Amniotic stem cell (primary cell): ENCODE measurements around the gene NFIC.
"Not testable (repeated sequence)": the region's sequence is repeated elsewhere in the genome, so short reads cannot be mapped to it uniquely, and the experiment has no call there.

Experiments
- DNase-seq: peaks from one replicate; lab custom pipeline; 2025; lab: John Stamatoyannopoulos, UW

NFIC gene

DNA sequence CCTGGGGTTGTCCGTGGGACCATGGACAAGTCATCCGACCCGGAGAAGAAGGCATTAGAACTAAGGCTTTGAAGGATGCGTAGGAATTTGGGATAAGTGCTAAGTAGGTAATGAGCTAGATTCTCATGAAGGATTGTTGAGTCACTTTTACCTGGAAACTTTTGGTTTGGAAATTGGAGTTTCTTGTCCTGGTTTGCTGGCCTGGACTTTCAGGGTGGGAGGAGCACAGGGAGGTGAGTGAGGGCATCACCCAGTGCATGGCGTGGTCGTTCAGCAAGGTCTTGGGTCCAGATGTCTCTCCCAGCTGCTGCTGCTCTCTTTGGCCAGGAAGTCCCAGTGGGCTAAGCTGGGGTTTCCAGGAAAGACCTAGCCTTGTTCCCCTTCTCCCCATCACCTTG, 7.6 kb downstream of the NFIC start:
- no peak for DNase-seq

DNA sequence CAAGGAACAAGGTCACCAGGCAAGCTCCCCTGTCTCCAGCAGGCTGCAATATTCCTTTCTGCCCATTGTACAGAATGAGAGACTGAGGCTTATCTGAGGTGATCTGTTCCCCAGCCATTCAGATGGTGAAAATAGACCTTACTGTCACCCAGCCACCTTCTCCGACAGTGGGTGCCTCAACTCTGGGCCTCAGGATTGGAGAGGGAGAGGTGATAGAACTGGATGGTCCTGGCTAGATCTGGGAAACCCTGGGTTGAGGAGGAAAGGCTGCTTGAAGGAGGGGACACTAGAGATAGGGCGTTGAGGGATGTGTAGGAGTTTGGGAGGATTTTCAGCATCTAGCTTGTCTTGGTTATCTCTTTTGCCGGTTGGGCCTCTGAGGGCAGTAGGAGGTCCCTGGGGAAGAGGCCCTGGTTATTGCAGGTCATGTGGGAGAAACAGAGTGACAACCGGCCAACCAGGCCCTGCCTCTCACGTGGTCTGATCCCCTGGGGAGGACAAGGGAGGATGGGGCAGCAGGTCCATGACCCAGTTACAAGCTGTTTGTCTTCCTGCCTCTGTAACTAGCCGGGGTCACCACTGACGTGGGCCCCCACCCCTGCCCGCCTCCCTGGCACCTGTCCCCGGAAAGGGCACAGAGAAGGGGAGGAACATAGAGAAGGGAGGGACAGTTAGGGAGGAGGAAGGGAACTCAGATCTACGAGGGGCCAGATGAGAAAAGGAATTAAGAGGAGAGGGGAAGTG, 8.2 kb downstream of the NFIC start:
- no peak for DNase-seq

DNA sequence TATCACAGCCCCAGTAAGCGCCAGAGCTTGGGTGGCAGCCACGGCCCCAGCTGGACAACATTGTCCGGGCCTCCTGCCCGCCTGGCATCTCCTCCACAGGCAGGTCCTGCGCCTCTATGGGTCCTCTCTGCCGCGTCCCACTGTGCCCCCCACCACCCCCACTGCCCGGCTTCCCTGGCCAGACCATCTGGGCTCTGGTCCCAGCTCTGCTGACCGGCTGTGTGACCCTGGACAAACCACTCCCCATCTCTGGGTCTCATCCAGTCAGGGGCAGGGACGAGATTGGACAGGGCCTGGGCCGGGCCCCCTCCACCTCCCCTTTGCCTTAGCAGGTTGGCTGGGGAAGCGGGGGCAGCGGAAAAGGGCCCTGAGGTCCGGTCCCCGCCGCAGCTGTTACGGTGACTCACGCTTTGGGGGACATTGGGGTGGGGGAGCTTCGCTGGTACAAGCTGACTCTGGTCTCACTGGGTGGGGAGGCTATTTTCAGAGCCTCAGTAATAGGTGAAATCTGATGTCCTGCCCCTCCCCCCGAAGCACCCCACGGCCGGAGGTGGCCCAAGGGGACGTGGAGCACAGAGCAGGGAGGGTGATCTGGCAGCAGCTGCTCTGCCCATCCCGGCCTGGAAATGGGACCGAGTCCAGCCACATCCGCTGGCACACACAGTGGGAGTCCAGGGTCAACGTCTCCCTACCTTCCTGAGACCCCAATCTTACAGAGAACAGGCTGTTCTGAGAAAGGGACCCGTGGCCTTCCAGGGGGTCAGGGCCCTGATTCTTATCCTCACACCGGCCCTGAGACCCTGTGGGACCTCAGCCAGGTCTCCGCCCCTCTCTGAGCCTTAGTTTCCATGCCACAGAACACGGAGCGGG, 9.1 kb downstream of the NFIC start:
- no peak for DNase-seq

DNA sequence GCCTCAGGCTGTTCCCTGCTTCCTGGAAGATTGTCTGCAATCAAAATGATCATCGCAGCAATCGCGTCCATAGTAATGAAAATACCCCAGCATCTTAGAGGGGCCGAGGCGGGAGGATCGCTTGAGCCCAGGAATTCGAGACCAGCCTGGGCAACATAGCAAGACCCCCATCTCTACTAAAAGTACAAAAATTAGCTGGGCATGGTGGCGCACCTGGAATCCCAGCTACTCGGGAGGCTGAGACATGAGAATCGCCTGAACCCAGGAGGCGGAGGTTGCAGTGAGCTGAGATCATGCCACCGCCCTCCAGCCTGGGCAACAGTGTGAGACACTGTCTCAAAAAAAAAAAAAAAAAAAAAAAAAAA, 9.7 kb downstream of the NFIC start:
- DNase-seq, result not testable (repeated sequence)

DNA sequence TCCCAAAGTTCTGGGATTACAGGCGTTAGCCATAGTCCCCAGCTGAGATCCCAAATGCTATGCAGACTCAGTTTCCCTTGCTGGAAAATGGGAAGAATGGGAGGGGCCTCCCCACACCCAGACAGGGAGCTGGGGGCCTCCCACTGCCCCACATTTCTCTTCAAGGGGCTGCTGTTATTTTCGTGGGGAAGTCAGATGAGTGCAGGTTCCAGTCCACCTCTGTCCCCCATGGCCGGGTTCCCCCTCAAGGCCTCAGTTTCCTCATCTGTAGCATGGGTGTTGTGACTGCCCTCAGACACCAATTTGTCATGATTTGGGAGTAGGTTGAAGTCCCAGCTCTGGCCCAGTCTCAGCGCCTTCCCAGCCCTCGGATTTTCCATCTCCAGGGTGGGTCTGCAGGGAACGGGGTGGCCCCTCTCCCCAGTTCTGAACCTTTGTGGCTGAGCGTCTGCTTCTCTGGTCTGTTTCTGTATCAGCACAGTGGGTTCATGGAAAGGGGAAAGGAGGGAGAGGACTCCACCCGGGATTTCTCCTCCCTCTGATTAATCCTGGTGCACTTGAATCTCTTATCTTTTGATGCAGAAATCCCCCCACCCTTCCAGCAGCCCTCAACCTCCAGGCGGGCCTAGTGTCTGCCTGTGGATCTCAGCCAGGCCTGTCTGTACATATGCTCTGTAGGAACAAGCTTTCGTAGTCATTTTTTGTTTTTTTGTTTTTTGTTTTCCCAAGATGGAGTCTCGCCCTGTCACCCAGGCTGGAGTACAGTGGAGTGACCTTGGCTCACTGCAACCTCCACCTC, 12.2 kb downstream of the NFIC start:
- no peak for DNase-seq

DNA sequence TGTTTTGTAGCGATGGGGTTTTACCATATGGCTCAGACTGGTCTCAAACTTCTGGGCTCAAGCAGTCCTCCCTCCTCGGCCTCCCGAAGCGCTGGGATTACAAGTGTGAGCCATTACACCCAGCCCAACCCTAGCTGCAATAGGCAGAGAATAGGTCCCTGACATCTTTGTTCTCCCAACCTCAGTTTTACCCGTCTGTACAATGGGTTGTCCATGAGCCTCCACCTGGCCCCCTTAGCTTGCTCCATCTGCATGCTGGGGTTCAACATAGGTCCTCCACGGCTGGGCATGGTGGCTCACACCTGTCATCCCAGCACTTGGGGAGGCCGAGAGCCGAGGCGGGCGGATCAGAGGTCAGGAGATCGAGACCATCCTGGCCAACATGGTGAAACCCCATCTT, 14.4 kb downstream of the NFIC start:
- DNase-seq, result no peak

DNA sequence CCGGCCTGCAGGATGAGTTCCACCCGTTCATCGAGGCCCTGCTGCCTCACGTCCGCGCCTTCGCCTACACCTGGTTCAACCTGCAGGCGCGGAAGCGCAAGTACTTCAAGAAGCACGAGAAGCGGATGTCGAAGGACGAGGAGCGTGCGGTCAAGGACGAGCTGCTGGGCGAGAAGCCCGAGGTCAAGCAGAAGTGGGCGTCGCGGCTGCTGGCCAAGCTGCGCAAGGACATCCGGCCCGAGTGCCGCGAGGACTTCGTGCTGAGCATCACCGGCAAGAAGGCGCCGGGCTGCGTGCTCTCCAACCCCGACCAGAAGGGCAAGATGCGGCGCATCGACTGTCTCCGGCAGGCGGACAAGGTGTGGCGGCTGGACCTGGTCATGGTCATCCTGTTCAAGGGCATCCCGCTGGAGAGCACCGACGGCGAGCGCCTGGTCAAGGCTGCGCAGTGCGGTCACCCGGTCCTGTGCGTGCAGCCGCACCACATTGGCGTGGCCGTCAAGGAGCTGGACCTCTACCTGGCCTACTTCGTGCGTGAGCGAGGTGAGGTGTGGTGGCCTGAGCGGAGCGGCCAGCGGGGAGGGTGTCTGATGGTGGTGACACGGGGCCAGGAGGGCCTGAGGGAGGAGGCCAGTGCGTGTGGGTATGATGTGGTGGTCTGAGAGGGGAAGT, 15.5 kb downstream of the NFIC start:
- no peak for DNase-seq

DNA sequence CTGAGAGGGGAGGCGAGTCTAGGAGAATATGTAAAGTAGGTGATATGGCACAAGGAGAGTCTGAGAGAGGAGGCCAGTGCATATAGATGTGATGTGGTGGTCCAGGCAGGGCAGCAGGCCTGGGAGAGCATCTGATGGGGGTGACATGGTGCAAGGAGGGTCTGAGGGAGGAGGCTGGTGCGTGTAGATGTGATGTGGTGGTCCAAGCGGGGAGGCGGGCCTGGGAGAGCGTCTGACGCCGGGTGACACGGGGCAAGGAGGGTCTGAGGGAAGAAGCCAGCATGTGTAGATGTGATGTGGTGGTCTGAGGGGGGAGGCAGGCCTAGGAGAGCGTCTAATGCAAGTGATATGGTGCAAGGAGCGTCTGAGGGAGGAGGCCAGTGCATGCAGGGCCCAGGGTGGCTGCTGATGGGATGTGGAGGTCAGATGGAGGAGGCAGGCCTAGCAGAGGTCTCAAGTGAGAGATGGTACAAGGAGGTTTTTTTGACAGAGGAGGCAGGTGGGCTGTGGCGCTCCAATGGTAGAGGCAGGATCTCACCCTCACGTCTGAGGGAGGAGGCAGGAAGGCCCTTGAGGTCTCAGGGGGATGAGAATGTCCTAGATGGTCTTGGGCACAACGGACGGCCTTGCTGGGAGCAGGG, 16.2 kb downstream of the NFIC start:
- DNase-seq, result no peak

DNA sequence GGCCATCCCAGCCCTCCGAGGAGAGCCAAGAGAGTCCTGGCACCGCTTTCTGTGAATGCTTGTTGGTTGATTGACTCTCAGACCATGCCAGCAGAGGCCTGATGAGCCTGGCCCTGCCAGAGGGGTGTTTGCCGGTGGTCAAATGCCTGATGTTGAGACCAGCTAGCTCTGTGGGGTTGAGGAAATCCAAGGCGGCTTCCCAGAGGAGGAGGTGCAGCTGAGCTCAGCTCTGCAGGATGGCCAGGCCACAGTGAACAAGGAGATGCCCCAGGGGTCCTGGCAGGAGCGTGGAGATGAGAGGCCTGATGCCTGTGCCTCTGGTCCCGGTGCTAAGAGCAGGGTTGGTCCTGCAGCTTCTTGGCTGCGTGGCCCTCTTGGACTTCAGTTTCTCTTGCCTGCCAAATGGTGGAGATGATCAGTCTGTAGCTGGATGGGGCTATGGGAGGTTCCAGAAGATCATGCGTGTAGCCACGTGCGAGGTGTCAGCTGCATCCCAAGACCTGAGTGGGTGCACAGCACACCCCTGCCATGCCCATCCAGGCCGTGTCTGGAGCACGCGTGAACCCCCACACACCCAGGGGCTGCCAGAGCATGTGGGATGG, 16.8 kb downstream of the NFIC start:
- DNase-seq, result no peak

DNA sequence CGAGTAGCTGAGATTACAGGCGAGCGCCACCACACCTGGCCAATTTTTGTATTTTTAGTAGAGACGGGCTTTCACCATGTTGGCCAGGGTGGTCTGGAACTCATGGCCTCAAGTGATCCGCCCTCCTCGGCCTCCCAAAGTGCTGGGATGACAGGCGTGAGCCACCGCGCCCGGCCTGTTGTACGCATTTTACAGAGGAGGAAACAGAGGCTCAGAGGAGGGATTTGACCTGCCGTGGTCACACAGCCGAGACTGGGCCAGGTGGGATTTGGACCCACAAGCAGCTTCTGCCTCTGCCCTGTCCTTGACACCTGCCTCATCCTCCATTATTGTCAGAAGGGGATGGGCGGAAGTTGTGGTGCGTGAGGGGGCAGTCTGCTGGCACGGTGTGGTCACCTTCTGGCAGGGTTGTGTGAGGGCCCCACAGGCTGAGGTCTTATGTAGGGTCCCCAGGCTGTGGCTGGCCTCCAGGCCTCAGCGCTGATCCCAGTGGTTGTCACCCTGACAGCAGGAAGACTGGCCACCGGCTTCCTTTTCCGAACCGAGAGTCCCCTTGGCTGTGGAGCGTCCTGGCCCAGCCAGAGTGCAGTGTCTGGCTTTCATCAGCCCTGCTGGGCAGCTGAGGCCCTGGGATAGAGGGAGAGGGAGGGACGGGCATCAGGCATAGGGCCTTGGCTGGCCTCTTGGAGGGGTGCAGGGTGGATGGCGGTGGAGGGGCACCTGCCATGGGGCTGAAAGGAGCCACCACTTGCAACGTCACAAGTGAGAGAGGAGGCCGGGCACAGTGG, 20.3 kb downstream of the NFIC start:
- DNase-seq, result no peak

DNA sequence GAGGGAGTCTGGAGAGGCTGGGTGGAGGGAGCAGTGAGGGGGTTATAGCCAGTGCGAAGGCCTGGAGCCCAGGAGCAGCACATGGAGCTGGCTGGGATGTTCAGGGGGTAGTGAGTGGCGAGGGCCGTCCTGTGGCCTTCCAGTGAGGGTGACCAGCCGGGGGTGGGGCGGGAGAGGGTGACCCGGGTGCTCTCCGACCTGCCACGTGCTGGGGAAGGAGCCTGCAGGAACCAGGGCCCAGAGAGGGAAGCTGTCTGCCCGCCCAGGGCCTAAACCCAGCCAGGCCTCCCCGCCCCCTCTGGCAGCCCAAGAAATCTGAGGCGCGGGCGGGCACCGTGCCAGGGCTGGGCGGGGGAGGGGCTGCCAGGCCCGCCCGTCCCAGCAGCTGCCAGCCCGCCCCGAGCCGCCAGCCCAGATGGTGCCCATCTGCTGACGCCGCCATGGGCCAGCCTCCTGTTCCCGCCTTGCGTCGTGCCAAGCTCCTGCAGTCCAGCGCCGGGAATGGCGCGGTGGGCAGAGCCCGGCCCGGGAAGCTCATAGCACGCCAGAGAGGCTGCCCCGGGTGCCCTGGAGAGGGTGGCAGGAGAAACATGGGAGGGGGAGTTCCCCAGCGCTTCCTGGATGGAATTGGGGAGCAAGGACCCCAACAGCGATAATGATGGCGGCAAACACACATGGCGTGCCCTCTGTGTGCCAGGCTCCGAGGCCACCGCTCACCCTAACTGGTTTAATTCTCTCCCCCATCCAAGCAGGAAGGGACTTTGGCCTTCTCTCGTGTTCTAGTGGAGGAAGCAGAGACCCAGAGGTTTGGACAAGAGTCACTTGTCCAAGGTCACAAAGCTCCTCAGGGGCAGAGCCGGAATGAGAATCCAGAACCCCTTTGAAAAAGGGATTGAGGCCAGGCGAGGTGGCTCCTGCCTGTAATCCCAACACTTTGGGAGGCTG, 21.5 kb downstream of the NFIC start:
- no peak for DNase-seq

DNA sequence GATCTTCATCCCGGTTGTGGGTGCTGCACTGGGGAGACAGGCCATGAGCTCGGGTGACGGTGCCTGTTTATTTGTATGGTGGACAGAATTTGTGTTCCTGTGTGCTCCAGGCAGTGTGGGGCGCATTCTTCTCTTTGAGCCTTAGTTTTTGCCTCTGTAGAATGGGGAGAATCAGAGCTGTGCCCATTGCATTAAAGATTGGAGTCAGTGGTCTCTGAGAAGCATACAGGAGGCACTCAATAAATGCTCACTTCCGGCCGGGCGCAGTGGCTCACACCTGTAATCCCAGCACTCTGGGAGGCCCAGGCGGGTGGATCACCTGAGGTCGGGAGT, 23.0 kb downstream of the NFIC start:
- DNase-seq, result no peak

DNA sequence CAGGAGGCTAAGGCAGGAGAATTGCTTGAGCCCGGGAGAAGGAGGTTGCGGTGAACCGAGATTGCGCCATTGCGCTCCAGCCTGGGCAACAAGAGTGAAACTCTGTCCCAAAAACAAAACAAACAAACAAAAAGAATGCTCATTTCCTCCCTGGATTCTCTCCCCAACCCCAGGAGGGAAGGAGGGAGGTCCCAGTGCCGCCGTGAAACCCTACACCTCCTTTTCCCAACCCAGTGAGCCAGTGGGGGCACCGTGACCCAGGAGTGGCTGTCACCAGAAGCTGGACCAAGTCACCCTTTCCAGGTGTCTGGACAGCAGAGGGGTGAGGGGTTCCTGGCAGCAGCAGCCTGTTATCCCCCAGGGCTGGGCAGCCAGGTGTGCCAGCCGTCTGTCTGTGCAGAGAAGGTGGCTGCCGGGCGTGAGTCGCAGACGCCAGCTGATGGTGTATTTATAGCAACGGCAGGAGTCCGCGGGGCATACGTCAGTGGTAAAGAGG, 23.5 kb downstream of the NFIC start:
- no peak for DNase-seq

DNA sequence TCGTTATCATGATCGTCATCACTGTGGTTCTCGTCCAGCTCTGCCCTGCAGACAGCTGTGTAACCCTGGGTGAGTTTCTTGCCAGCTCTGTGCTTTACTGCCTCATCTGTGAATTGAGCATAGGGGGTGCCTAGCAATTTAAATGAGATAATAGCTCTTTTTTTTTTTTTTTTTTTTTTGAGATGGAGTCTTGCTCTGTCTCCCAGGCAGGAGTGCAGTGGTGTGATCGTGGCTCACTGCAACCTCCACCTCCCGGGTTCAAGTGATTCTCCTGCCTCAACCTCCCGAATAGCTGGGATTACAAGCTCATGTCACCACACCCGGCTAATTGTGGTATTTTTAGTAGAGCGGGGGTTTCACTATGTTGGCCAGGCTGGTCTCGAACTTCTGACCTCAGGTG, 25.5 kb downstream of the NFIC start:
- DNase-seq, result not testable (repeated sequence)

DNA sequence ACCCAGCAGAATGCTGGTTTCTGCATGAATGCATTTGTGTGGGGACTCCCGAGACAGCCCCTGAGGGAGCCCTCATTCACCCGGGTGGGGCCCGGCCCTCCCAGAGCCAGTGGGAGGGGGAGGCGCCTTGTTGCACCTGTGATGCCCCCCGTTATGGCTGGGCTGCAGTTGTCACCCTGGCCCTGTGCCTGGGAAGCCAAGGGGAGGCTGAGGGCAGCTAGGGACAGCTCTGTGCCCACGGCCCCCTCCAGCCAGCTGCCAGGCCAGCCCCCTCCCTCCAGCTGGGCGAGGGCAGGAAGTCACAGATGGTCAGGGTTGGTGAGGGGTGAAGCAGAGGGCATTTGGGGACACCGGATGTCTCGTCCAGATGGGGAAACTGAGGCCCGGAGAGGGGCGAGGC, 26.1 kb downstream of the NFIC start:
- DNase-seq, result no peak

DNA sequence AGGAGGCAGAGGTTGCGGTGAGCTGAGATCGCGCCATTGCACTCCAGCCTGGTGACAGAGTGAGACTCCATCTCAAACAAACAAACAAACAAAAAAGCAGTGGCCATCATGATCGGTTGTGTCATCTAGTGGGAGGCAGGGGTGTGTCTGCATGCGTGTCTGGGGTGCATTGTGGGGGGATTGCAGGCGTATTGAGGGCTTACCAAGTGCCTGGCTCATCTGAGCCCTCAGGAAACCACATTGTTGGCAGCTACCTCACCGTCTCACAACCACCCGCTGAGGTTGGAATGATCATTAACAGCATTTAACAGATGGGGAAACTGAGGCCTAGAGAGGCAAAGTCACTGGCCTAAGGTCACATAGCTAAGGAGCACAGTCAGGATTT, 30.5 kb downstream of the NFIC start:
- no peak for DNase-seq

DNA sequence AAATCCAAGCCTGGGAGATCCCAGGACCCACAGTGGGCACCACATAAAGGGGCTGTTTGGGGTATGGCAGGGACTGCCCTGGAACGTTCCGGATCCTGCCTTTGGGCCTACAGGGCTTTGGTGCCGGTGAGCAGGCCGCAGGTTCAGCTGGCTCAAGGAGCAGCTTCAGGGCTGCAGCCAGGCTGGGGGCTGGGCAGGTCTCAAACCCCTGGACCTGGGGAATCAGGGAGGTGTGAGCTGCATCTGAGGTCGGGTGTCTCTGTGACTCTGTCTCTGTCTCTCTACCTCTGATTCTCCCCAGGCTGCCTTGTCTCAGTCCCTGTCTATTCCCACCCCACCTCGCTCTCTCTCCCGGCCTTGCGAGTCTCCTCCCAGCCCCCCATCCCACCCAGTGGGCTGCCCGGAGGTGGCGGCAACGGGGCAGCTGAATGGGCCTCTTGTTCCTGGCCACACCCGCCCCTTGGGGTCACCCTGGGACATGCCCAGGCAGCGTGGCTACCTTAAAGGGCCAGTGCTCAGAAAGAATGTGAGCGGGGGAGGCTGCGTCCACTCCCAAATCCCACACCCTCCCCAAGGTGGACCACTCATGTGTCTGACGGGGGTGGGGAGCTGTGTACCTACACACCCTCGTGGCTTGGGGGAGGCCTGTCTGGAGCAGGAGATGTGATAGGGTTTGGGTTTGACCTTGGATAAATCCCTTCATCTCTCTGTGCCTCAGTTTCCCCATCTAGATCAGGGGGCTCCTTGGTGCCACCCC, 31.1 kb downstream of the NFIC start:
- no peak for DNase-seq

DNA sequence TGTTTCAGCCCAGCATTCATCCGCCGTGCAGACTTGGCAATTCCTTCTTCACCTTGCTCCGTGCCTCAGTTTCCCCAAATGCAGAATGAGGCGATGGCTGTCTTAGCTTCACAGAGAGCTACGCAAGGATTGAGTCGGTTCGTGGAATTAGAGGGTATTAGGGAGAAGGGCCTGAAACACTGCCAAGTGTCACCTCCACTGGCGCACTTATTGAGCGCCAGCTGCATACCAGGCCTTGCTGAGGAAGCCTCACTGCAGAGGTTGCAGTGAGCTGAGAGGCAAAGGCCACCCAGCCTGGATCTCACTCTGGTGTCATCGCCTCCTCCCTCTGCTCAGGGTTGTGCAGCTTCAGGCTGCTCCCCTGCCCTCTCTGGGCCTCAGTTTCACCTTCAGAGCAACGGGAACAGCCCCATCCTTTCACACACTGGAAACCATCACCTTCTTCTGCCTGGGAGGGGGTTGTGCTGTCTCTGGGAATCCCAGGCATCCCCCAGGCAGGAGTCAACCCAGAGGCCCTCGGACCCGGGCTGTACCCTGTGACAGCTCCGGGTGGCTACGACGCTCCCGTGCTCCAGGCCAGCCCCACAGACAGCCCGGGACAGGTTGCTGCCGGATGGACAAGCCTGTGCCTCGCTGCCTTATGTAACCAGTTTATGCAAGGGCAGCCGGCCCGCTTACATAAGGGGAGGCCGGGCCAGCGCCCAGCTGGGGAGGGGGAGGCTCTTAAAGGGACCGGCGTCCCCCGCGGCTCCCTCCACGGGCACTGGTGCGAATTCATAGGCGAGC, 31.9 kb downstream of the NFIC start:
- no peak for DNase-seq
